OCI-LY7 (cell line): ENCODE data around the gene SYT9. TPM values are rescaled to one million over a fixed set of nuclear protein-coding genes. Genes with fewer than 3 reads are reported as not detected.

Experiments used
- BruUV-seq: library from RNA; stranded (reverse); fragments of 400-500 nt; replicated peaks from 2 replicates; lab custom pipeline; 2021; lab: Mats Ljungman, UMichigan
- CTCF ChIA-PET: fragments of 300-600 bp; sonication (Branson Sonifier 250); formaldehyde crosslinking; loops from one replicate; lab custom pipeline; 2022; ENCODE audit warnings: antibody characterized with exemption; ENCODE audit not compliant: unreplicated experiment; lab: Charles Lee
- POLR2A ChIA-PET: fragments of 300-600 bp; sonication (Branson Sonifier 250); formaldehyde crosslinking; loops from one replicate; lab custom pipeline; 2022; ENCODE audit warnings: antibody characterized with exemption; lab: Charles Lee
- DNase-seq: peaks from one replicate; pipeline ENCODE4 v3.0.0-alpha.2; 2015; ENCODE audit warnings: low spot score
- H2AFZ ChIP-seq: fragments of 200-600 bp; sonication (generic), shearing (Covaris generic); 2 replicates; pipeline ENCODE4 v1.6.1; 2014; ENCODE audit warnings: mild to moderate bottlenecking, antibody characterized with exemption, low read length, moderate library complexity
- H3K27ac ChIP-seq: fragments of 200-600 bp; sonication (generic); 2 replicates; pipeline ENCODE4 v1.5.1; 2014; ENCODE audit warnings: mixed run types, low read depth, mild to moderate bottlenecking, moderate library complexity, low read length, inconsistent platforms; ENCODE audit not compliant: poor library complexity, severe bottlenecking
- H3K36me3 ChIP-seq: fragments of 200-600 bp; sonication (generic); 2 replicates; pipeline ENCODE4 v1.6.1; 2014; ENCODE audit warnings: mild to moderate bottlenecking, antibody characterized with exemption, low read length, moderate library complexity, mixed read lengths; ENCODE audit not compliant: insufficient read depth
- H3K4me1 ChIP-seq: fragments of 200-600 bp; sonication (generic); 2 replicates; pipeline ENCODE4 v1.5.1; 2014; ENCODE audit warnings: mild to moderate bottlenecking, low read length; ENCODE audit not compliant: insufficient read depth, poor library complexity, severe bottlenecking
- H3K4me2 ChIP-seq: fragments of 200-600 bp; sonication (generic); 2 replicates; pipeline ENCODE4 v1.6.1; 2014; ENCODE audit warnings: mild to moderate bottlenecking, low read length
- H3K4me3 ChIP-seq: fragments of 200-600 bp; sonication (generic); 2 replicates; pipeline ENCODE4 v1.5.1; 2014; ENCODE audit warnings: mild to moderate bottlenecking, low read depth, low read length; ENCODE audit not compliant: poor library complexity, severe bottlenecking
- H3K79me2 ChIP-seq: fragments of 200-600 bp; sonication (generic); 2 replicates; pipeline ENCODE4 v1.6.1; 2016; ENCODE audit warnings: low read depth, mild to moderate bottlenecking, low read length, moderate library complexity, mixed read lengths; ENCODE audit not compliant: insufficient read depth
- H3K9me2 ChIP-seq: fragments of 200-600 bp; sonication (generic); 2 replicates; pipeline ENCODE4 v1.6.1; 2016; ENCODE audit warnings: mild to moderate bottlenecking, low read length, mixed read lengths; ENCODE audit not compliant: insufficient read depth
- H3K9me3 ChIP-seq: fragments of 200-600 bp; sonication (generic); 2 replicates; pipeline ENCODE4 v1.6.1; 2014; ENCODE audit warnings: mild to moderate bottlenecking, mixed run types, low read length, mixed read lengths
- H4K20me1 ChIP-seq: fragments of 200-600 bp; sonication (generic); 2 replicates; pipeline ENCODE4 v1.6.1; 2014; ENCODE audit warnings: mild to moderate bottlenecking, antibody characterized with exemption, low read length, moderate library complexity, mixed read lengths; ENCODE audit not compliant: insufficient read depth
- EZH2phosphoT487 ChIP-seq: fragments of 200-600 bp; sonication (generic); IDR thresholded peaks from 2 replicates; pipeline ENCODE4 v1.6.1; 2018; ENCODE audit warnings: low read depth, borderline replicate concordance, mild to moderate bottlenecking, mixed run types, antibody characterized with exemption, low read length, moderate library complexity, mixed read lengths
- intact Hi-C: fragments of 100-400 bp; cut with micrococcal nuclease; formaldehyde crosslinking; loops from one replicate; pipeline ENCODE4 v1.10.0; 2022; ENCODE audit not compliant: unreplicated experiment
- total RNA-seq, 2 experiments: library from RNA; depleted of rRNA in 1 of 2; stranded (reverse); fragments of >200 nt in 1 of 2; shearing (Covaris generic) in 1 of 2; gene quantifications; 2 replicates each; pipeline ENCODE4 v1.2.3, GENCODE V29; 2014 to 2022
- TF ChIP-seq, protein P1 (sequence below): fragments of 200-600 bp; sonication (generic); conservative IDR thresholded peaks from 2 replicates; pipeline ENCODE4 v1.5.1; 2014; ENCODE audit warnings: mild to moderate bottlenecking, antibody characterized with exemption, low read length, moderate library complexity, mixed read lengths

The SYT9 gene
- total RNA-seq, 2 experiments from 2014 or later: 0.19 TPM; not detected in 1

DNA sequence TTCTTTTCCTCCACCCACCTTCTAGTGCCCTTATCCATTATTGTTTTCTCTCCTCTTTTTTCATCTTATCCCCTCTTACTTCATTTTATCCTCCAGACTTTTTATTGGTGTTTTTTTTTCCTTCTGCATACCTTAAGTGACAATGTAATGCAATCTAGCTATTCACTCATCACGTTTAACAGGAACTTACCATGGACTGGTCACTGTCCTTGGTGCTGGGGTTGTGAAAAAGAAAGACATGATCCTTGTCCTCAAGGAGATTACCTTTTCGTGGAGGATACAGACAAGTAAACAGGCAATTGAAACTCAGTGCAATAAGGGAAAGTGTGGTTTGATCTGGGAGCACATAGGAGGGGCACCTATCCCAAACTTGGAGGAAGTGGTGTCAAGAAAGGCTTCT lies 20.7 kb downstream of the SYT9 start:
- Histone ChIP-seq H3K4me3 (no peak overlapping the region), H3K79me2 (no peaks in the 10 kb centered on the region), H4K20me1 (no peaks in the 10 kb centered on the region), H3K4me2 (no peak overlapping the region), H3K4me1 (no peaks in the 10 kb centered on the region), H2AFZ (no peak overlapping the region), H3K9me3 (no peaks in the 10 kb centered on the region), H3K27ac (no peak overlapping the region), H3K9me2 (no peaks in the 10 kb centered on the region), H3K36me3 (no peaks in the 10 kb centered on the region)
- TF ChIP-seq EZH2phosphoT487: no peak
- TF ChIP-seq, protein P1, sequence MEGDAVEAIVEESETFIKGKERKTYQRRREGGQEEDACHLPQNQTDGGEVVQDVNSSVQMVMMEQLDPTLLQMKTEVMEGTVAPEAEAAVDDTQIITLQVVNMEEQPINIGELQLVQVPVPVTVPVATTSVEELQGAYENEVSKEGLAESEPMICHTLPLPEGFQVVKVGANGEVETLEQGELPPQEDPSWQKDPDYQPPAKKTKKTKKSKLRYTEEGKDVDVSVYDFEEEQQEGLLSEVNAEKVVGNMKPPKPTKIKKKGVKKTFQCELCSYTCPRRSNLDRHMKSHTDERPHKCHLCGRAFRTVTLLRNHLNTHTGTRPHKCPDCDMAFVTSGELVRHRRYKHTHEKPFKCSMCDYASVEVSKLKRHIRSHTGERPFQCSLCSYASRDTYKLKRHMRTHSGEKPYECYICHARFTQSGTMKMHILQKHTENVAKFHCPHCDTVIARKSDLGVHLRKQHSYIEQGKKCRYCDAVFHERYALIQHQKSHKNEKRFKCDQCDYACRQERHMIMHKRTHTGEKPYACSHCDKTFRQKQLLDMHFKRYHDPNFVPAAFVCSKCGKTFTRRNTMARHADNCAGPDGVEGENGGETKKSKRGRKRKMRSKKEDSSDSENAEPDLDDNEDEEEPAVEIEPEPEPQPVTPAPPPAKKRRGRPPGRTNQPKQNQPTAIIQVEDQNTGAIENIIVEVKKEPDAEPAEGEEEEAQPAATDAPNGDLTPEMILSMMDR: no peak
- ChIA-PET POLR2A (no interaction called here), CTCF (no interaction called here)
- DNase-seq: no peak
- BruUV-seq: no TSS peak
- intact Hi-C loops: loop anchor here (10.0 kb wide), 1 partner anchor 458 kb away; no protein-coding TSS in a partner anchor

DNA sequence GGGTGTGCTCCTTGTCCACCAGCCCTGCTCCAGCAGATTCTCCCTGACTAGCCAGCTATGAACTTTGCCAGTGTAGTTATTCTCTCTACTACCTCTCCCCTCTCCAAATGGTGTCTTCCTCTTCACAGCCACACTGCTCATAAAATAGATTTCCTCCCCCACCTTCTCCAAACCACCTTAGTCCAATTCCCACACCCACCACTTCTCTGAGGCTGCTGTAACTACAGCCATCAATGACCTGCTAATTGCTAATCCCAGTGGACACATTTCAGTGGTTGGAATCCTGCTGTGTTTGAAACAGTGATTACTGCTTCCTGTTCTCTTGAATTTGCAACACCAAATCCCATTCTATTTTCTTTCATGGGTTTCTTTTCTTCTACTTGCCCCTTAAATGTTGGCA lies 23.4 kb downstream of the SYT9 start:
- ChIA-PET POLR2A (no interaction called here), CTCF (no interaction called here)
- Histone ChIP-seq H3K4me1 (no peaks in the 10 kb centered on the region), H3K79me2 (no peaks in the 10 kb centered on the region), H2AFZ (no peak overlapping the region), H4K20me1 (no peaks in the 10 kb centered on the region), H3K4me2 (no peak overlapping the region), H3K9me3 (no peaks in the 10 kb centered on the region), H3K9me2 (no peaks in the 10 kb centered on the region), H3K36me3 (no peaks in the 10 kb centered on the region), H3K4me3 (no peak overlapping the region), H3K27ac (no peak overlapping the region)
- no TSS peak for BruUV-seq
- TF ChIP-seq EZH2phosphoT487: no peak
- TF ChIP-seq, protein P1: no peak
- DNase-seq: no peak
- intact Hi-C loops: loop anchor here (10.0 kb wide), 1 partner anchor 460 kb away; no protein-coding TSS in a partner anchor

DNA sequence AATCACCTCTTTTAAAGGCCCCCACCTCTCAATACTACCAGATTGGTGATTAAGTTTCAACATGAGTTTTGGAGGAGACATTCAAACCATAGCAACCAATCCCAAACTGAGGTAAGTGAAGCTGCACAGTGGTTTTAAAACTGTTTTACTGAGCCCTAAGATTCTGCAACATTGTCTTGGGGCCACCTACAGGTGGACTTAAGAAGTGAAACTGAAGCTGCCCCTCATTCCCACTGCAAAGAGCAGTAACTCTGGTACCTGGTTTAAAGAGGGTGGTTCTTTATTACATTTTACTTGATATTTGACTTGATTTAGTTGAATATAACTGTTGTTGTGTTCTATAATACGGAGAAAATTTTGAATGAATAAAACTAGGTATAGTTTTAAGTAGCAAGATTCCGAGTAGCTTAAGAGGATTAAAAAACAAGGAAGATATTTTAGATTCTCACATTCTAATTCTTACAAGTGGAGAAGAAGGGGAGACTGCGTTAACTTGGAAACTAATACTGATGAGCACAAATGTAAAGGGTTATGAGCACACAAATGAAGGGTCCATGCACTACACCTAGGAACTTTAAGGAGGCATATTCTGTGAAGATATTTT lies 26.7 kb downstream of the SYT9 start:
- Histone ChIP-seq H3K79me2 (no peaks in the 10 kb centered on the region), H2AFZ (no peak overlapping the region), H3K4me3 (no peak overlapping the region), H3K36me3 (no peaks in the 10 kb centered on the region), H3K4me2 (no peak overlapping the region), H3K4me1 (no peaks in the 10 kb centered on the region), H4K20me1 (no peaks in the 10 kb centered on the region), H3K9me3 (no peaks in the 10 kb centered on the region), H3K27ac (no peak overlapping the region), H3K9me2 (no peaks in the 10 kb centered on the region)
- peak; percentile 44 for DNase-seq
- BruUV-seq: no TSS peak
- ChIA-PET POLR2A (interaction anchor here (0.6 kb wide), 1 partner anchor 55 kb away, joined by 3 read pairs; no protein-coding TSS in a partner anchor), CTCF (interaction anchor here (0.6 to 0.9 kb wide), 2 partner anchors 539 to 899 kb away, joined by 3 read pairs; no protein-coding TSS in a partner anchor)
- TF ChIP-seq, protein P1: peak; percentile 83
- no peak for TF ChIP-seq EZH2phosphoT487
- intact Hi-C loops: loop anchor here (10.0 kb wide), 1 partner anchor 464 kb away; no protein-coding TSS in a partner anchor
